Lower lobe of right lung (tissue), 2 donors: ENCODE data around the gene RNF7. TPM values are rescaled to one million over a fixed set of nuclear protein-coding genes. Genes with fewer than 3 reads are reported as not detected.
A peak's percentile ranks its signal among the peaks of the same experiment; 100 is the strongest.

Experiments used
- ATAC-seq, 2 donors: fragments of 200-7000 bp; cut with Tn5 transposase; one replicate each; pipeline ENCODE4 v1.9.1; 2020 to 2022; ENCODE audit warnings: mild to moderate bottlenecking in 2 of 2, moderate library complexity in 2 of 2
- DNase-seq: peaks from one replicate; pipeline ENCODE4 v3.0.0-alpha.2; 2020
- H3K27ac ChIP-seq: fragments of 200-600 bp; one replicate; pipeline ENCODE4 v1.8.0; 2022
- H3K27me3 ChIP-seq: fragments of 200-600 bp; one replicate; pipeline ENCODE4 v1.8.0; 2022; ENCODE audit warnings: low read depth
- H3K36me3 ChIP-seq: fragments of 200-600 bp; one replicate; pipeline ENCODE4 v1.8.0; 2022; ENCODE audit warnings: mild to moderate bottlenecking
- H3K4me1 ChIP-seq: fragments of 200-600 bp; one replicate; pipeline ENCODE4 v1.8.0; 2022
- H3K4me3 ChIP-seq: fragments of 200-600 bp; one replicate; pipeline ENCODE4 v1.8.0; 2022; ENCODE audit warnings: mild to moderate bottlenecking
- H3K9me3 ChIP-seq: fragments of 200-600 bp; one replicate; pipeline ENCODE4 v1.8.0; 2022
- intact Hi-C: fragments of 100-400 bp; cut with DNase I; formaldehyde crosslinking; loops from one replicate; pipeline ENCODE4 v1.11.0; 2022
- total RNA-seq: library from RNA; stranded (reverse); fragmentation: NEBNext Ultra II Directional; extraction: Animal tissue kit (Norgen Biotek cat#: 25700); gene quantifications from one replicate; pipeline ENCODE4 v1.2.1, GENCODE V29; 2021
- TF ChIP-seq, protein P1 (sequence below): fragments of 200-600 bp; IDR thresholded peaks from one replicate; pipeline ENCODE4 v1.8.0; 2022; ENCODE audit warnings: antibody characterized with exemption, mild to moderate bottlenecking
- donor health status: DM: no; HTN: yes; CAD: no; lungs with severe emphysema.

RNF7 gene
- total RNA-seq, 1 donor from 2014 or later, result 69.3 TPM

DNA sequence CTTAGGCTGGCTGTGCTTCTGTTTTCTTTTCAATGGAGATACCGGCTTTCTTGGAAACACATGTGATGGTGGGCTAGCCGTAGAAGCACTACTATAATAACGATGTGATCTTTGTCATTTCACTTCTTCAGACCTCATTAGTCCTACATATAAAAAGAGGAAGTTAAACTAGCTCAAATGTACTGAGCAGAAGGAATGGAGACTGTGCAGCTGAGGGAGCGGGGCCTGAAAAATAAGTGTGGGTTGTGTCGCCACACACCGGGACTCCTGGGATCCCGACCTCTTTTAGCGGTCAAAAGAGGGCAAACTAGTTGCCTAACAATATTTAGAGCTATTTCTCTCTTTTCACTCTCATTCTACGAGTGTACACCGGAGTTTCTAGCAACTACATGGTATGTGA is 1.0 kb upstream of the RNF7 start:
- Histone ChIP-seq H3K9me3 (no peaks in the 10 kb centered on the region), H3K4me3 (no peak overlapping the region), H3K36me3 (no peaks in the 10 kb centered on the region), H3K27me3 (no peaks in the 10 kb centered on the region), H3K27ac (no peak overlapping the region), H3K4me1 (peaks cover 31% of the 10 kb centered on the region)
- intact Hi-C loops, result no loop called here
- DNase-seq (no peak), ATAC-seq (no peak)
- TF ChIP-seq, protein P1, sequence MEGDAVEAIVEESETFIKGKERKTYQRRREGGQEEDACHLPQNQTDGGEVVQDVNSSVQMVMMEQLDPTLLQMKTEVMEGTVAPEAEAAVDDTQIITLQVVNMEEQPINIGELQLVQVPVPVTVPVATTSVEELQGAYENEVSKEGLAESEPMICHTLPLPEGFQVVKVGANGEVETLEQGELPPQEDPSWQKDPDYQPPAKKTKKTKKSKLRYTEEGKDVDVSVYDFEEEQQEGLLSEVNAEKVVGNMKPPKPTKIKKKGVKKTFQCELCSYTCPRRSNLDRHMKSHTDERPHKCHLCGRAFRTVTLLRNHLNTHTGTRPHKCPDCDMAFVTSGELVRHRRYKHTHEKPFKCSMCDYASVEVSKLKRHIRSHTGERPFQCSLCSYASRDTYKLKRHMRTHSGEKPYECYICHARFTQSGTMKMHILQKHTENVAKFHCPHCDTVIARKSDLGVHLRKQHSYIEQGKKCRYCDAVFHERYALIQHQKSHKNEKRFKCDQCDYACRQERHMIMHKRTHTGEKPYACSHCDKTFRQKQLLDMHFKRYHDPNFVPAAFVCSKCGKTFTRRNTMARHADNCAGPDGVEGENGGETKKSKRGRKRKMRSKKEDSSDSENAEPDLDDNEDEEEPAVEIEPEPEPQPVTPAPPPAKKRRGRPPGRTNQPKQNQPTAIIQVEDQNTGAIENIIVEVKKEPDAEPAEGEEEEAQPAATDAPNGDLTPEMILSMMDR, result no peak

DNA sequence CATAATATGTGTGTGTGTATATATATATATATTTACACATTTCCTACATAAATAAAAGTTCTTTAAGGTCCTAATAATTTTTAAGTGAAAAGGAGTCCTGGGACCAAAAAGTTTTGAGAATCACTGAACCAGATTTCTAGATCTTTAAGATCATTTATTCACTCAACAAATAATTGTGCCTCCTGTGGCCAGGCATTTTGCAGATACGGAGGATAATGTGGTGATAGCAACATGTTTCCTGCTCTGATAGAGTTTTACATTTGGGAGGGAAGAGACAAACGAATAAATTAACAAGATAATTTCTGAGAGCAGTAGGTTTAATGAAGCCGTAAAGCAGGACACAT is 448 bp upstream of the RNF7 start:
- H3K27ac ChIP-seq, result peak overlapping the region; percentile 95
- no peaks in the 10 kb centered on the region for H3K27me3 ChIP-seq
- peaks cover 3% of the 10 kb centered on the region for H3K36me3 ChIP-seq
- H3K4me1 ChIP-seq, result peaks cover 35% of the 10 kb centered on the region
- no peak for ATAC-seq
- intact Hi-C loops, result no loop called here
- TF ChIP-seq, protein P1, result no peak
- peak overlapping the region; percentile 78 for H3K4me3 ChIP-seq
- DNase-seq, result no peak
- no peaks in the 10 kb centered on the region for H3K9me3 ChIP-seq

DNA sequence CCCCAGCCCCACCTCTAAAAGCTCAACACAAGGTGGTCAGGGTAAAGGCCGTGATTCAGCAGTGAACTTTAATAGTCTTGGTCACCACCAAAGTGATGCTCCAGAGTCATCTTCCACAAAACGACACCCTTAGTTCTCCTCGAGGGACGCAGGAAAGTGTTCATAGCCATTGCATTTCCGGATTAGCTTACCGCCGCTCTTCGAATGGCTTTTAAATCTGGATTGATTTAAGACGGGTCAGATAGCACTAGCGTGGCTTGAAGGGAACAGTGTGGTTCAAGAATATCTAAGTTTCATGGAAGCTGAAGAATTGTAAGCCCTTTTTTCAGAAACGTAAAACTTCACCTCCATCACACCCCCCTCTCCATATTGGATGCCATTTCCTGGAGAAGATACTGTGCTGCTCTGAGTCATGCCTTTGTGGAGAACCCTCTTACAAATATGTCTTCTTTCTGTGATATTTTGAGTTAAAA is 829 bp downstream of the RNF7 start:
- peak overlapping the region; percentile 95 for H3K27ac ChIP-seq
- H3K4me3 ChIP-seq, result peak overlapping the region; percentile 78
- H3K36me3 ChIP-seq, result peaks cover 10% of the 10 kb centered on the region
- H3K4me1 ChIP-seq, result peaks cover 47% of the 10 kb centered on the region
- ATAC-seq (peak; percentile 0 to 52), DNase-seq (no peak)
- TF ChIP-seq, protein P1, result no peak
- intact Hi-C loops, result no loop called here
- H3K27me3 ChIP-seq, result no peaks in the 10 kb centered on the region
- no peaks in the 10 kb centered on the region for H3K9me3 ChIP-seq

DNA sequence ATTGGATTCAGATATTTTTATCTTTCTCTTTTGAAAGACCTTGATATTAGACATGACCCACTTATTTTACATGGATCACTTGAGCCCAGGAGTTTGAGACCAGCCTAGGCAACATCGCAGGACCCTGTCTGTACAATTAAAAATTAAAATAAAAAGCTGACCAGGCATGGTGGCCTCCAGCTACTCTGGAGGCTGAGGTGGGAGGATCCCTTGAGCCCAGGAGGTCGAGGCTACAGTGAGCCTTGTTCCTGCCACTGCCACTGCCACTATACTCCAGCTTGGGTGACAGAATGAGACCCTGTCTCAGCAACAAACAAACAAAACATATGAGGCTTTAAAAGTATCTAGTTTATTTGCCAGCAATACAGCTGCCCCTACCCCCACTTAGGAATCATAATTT is 1.6 kb downstream of the RNF7 start:
- Histone ChIP-seq H3K27me3 (no peaks in the 10 kb centered on the region), H3K4me1 (peaks cover 51% of the 10 kb centered on the region), H3K9me3 (no peaks in the 10 kb centered on the region), H3K27ac (peak overlapping the region; percentile 95), H3K4me3 (peak overlapping the region; percentile 78), H3K36me3 (peaks cover 16% of the 10 kb centered on the region)
- no peak for DNase-seq
- ATAC-seq, result no peak
- intact Hi-C loops, result no loop called here
- TF ChIP-seq, protein P1, result no peak

DNA sequence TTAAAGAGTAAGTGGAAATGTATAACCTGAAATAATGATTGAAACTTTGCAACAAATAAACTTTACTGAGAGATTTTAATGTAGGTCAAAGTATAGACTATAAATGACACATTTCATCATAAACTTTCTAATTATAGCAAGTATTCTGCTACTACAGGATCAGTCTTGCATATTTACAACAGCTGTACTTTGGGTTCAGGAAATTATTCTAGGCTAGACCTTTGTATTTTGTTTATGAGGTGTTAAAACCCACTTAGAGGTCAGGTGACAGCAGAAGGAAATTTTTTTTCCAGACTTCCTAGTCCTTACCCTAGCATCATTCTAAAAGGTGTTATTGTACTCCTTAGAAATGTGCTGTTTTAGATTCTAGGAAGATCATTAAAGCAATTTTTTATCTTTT is 2.3 kb downstream of the RNF7 start:
- no peaks in the 10 kb centered on the region for H3K27me3 ChIP-seq
- TF ChIP-seq, protein P1, result no peak
- no peaks in the 10 kb centered on the region for H3K9me3 ChIP-seq
- intact Hi-C loops, result no loop called here
- H3K27ac ChIP-seq, result no peak overlapping the region
- H3K4me1 ChIP-seq, result peaks cover 51% of the 10 kb centered on the region
- peaks cover 22% of the 10 kb centered on the region for H3K36me3 ChIP-seq
- ATAC-seq (no peak), DNase-seq (no peak)
- peak overlapping the region; percentile 78 for H3K4me3 ChIP-seq

DNA sequence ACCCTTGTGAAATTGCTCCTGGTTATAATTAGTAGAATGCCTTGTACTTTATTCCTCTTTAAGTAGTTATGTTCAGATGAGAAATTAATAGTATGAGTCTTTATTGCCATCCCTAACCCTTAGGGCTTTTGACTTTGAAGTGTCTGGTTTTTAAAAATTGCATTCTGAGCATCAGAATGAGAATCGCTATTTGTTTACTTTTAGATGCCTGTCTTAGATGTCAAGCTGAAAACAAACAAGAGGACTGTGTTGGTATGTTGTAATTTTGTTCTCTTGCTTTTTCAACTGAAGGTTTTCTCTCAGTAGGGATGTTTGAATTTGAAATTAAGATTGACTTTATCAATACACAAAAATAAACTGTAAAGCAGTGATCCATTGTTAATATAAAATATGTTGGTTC is 5.2 kb downstream of the RNF7 start:
- ATAC-seq, result no peak
- peaks cover 51% of the 10 kb centered on the region for H3K36me3 ChIP-seq
- H3K9me3 ChIP-seq, result no peaks in the 10 kb centered on the region
- no peaks in the 10 kb centered on the region for H3K27me3 ChIP-seq
- intact Hi-C loops, result no loop called here
- TF ChIP-seq, protein P1, result no peak
- peaks cover 44% of the 10 kb centered on the region for H3K4me1 ChIP-seq
- no peak overlapping the region for H3K4me3 ChIP-seq
- H3K27ac ChIP-seq, result no peak overlapping the region
- no peak for DNase-seq
